ENCODE results near the gene FOXB2. TPM values are rescaled to one million over a fixed set of nuclear protein-coding genes. Genes with fewer than 3 reads are reported as not detected.
A peak's percentile ranks its signal among the peaks of the same experiment; 100 is the strongest.
"Not testable (repeated sequence)": the region's sequence is repeated elsewhere in the genome, so short reads cannot be mapped to it uniquely, and the experiment has no call there.

Gene FOXB2
- not detected for total RNA-seq
- polyA plus RNA-seq (ENCODE audit: insufficient read depth, low read depth, low replicate concordance): not detected
- long read RNA-seq, donor 1, partial matches to known transcripts: 0 of 1 reads
- long read RNA-seq, donor 1, other reads (novel, unspliced or antisense): 0 of 1 reads
- long read RNA-seq, donor 2: 0 reads

DNA sequence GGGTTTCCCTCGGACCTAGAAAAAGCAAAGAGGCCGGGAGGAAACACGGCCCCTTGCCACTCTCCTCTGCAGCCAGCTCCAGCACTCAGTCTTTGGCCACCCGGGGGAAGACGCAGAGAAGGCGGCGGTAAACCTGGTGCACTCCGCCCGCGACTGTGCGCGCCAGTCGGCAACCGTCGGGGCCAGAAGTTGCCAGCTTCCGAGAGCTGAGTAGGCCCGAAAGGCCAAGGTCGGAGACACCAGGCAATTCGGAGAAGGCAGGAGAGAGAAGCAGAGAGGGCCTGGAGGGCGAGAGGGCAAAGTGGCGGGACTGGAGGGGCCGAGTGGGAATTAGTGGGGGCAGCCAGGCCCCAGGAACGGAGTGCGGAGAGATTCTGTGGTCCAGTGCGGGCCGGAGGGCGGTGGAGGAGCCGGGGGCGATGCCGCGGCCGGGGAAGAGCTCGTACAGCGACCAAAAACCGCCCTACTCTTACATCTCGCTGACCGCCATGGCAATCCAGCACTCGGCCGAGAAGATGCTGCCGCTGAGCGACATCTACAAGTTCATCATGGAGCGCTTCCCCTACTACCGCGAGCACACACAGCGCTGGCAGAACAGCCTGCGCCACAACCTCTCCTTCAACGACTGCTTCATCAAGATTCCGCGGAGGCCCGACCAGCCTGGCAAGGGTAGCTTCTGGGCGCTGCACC is at the start of gene FOXB2:
FOXB2 (plus strand) TSS at position 420 of the 690 bp plus-strand sequence; CDS start at position 420, 0 bp downstream.
- 4 to 6% methylated on average over 19 to 51 of the region's 51 CpGs for WGBS, 2 donors
- TF ChIP-seq, protein P1, sequence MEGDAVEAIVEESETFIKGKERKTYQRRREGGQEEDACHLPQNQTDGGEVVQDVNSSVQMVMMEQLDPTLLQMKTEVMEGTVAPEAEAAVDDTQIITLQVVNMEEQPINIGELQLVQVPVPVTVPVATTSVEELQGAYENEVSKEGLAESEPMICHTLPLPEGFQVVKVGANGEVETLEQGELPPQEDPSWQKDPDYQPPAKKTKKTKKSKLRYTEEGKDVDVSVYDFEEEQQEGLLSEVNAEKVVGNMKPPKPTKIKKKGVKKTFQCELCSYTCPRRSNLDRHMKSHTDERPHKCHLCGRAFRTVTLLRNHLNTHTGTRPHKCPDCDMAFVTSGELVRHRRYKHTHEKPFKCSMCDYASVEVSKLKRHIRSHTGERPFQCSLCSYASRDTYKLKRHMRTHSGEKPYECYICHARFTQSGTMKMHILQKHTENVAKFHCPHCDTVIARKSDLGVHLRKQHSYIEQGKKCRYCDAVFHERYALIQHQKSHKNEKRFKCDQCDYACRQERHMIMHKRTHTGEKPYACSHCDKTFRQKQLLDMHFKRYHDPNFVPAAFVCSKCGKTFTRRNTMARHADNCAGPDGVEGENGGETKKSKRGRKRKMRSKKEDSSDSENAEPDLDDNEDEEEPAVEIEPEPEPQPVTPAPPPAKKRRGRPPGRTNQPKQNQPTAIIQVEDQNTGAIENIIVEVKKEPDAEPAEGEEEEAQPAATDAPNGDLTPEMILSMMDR (IDR thresholded peaks at IDR 0.05): no peak
- no peak for TF ChIP-seq POLR2A (IDR thresholded peaks at IDR 0.05)
- Histone ChIP-seq H3K4me3 (peak within 1 kb of the TSS in 1 of 2 donors; percentile 29), H3K4me1 (peaks cover 28% of the 10 kb centered on the region), H3K27me3 (peaks cover 18% of the 10 kb centered on the region), H3K9me3 (no peaks in the 10 kb centered on the region), H3K27ac (no peak within 1 kb of the TSS), H3K36me3 (ENCODE audit: low read depth, missing control alignments) (no peaks in the 10 kb centered on the region)
- intact Hi-C loops (cut with DNase I; ENCODE audit: low total_unique reads): no loop called here
- no peak for DNase-seq

DNA sequence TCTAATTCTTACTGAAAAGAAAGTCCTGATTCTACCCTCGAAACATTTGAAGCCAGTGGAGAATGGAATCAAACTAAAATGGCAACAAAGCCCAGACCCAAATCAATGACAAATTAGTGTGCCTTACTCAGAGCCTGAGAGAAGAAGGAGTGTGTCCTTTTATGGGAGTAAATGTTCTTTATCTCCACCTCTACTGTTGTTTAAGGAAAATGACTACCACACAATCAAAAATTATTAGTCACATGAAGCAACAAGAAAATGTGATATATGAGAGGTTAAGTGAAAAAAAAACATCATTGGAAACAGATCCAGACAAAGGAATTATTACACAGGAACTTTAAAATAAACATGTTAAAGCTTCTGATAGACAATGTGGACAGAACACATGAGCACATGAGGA is 49.7 kb upstream of the FOXB2 start:
- WGBS, 2 donors: 70 to 88% methylated on average over 1 of the region's 1 CpG
- H3K27me3 ChIP-seq: no peaks in the 10 kb centered on the region
- DNase-seq: no peak
- H3K27ac ChIP-seq: no peak overlapping the region
- intact Hi-C loops (cut with DNase I; ENCODE audit: low total_unique reads): no loop called here
- no peaks in the 10 kb centered on the region for H3K4me1 ChIP-seq
- H3K4me3 ChIP-seq: no peak overlapping the region
- H3K36me3 ChIP-seq (ENCODE audit: low read depth, missing control alignments): no peaks in the 10 kb centered on the region
- H3K9me3 ChIP-seq: no peaks in the 10 kb centered on the region
- no peak for TF ChIP-seq POLR2A (IDR thresholded peaks at IDR 0.05)
- TF ChIP-seq, protein P1 (IDR thresholded peaks at IDR 0.05): no peak

DNA sequence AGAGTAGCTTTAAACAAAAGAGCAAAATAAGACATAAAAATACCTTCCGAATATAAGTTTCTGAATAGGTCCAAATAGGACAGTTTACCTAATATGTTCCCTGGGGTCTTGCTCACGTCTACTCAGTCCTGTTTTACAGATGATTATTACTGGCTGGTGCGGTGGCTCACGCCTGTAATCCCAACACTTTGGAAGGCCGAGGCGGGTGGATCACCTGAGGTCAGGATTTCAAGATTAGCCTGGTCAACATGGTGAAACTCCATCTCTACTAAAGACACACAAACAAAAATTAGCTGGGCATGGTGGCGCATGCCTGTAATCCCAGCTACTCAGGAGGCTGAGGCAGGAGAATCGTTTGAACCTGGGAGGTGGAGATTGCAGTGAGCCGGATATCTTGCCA is 40.6 kb upstream of the FOXB2 start:
- H3K36me3 ChIP-seq (ENCODE audit: low read depth, missing control alignments); DNase-seq; H3K4me1 ChIP-seq; H3K4me3 ChIP-seq; H3K27me3 ChIP-seq; H3K9me3 ChIP-seq; intact Hi-C loops (cut with DNase I; ENCODE audit: low total_unique reads); H3K27ac ChIP-seq: not testable (repeated sequence)
- 84 to 92% methylated on average over 9 of the region's 9 CpGs for WGBS, 2 donors

DNA sequence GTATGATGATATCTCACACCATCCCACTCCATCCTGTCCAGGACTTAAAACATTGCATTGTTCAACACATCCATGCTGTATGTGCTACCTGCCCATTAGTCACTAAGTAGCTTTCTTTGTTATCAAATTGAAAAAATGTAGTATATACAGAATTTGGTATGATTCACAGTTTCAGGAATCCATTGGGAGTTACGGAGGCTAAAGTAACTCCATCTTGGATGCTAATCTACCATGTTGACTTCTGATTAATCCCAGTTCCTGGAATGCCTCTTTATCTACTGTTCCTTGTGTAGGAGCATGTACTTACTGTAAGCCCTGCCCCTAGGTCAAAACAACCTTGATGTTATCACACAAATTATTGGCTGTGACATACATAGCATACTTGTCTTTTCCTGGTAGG is 38.9 kb upstream of the FOXB2 start:
- no peaks in the 10 kb centered on the region for H3K27me3 ChIP-seq
- H3K9me3 ChIP-seq: no peaks in the 10 kb centered on the region
- DNase-seq: no peak
- no peak overlapping the region for H3K4me3 ChIP-seq
- 70 to 76% methylated on average over 1 of the region's 1 CpG for WGBS, 2 donors
- no peak overlapping the region for H3K27ac ChIP-seq
- H3K4me1 ChIP-seq: peaks cover 2% of the 10 kb centered on the region
- no peak for TF ChIP-seq POLR2A (IDR thresholded peaks at IDR 0.05)
- TF ChIP-seq, protein P1 (IDR thresholded peaks at IDR 0.05): no peak
- intact Hi-C loops (cut with DNase I; ENCODE audit: low total_unique reads): loop anchor here (10.0 kb wide), 1 partner anchor 166 kb away; no protein-coding TSS in a partner anchor
- H3K36me3 ChIP-seq (ENCODE audit: low read depth, missing control alignments): no peaks in the 10 kb centered on the region

- Histone ChIP-seq H3K27me3 (no peaks in the 10 kb centered on the region), H3K4me1 (peaks cover 5% of the 10 kb centered on the region), H3K4me3 (no peak overlapping the region), H3K36me3 (ENCODE audit: low read depth, missing control alignments) (no peaks in the 10 kb centered on the region), H3K9me3 (no peaks in the 10 kb centered on the region), H3K27ac (no peak overlapping the region)
- intact Hi-C loops (cut with DNase I; ENCODE audit: low total_unique reads): loop anchor here (10.0 kb wide), 1 partner anchor 170 kb away; no protein-coding TSS in a partner anchor
- DNase-seq: no peak
- TF ChIP-seq, protein P1 (IDR thresholded peaks at IDR 0.05): no peak
- TF ChIP-seq POLR2A (IDR thresholded peaks at IDR 0.05): no peak
- 81 to 84% methylated on average over 4 of the region's 4 CpGs for WGBS, 2 donors
These were observed 35.0 kb upstream of the FOXB2 start for GRCh38 chr9:76984486-76984885.
